Activated T-cell treated with anti-CD3 and anti-CD28 coated beads for 4 hours (primary cell): Measurements from ENCODE around the gene HACD4.

Experiments
- DNase-seq: peaks from one replicate; pipeline ENCODE4 v3.0.0-alpha.2; 2020

HACD4 gene

DNA sequence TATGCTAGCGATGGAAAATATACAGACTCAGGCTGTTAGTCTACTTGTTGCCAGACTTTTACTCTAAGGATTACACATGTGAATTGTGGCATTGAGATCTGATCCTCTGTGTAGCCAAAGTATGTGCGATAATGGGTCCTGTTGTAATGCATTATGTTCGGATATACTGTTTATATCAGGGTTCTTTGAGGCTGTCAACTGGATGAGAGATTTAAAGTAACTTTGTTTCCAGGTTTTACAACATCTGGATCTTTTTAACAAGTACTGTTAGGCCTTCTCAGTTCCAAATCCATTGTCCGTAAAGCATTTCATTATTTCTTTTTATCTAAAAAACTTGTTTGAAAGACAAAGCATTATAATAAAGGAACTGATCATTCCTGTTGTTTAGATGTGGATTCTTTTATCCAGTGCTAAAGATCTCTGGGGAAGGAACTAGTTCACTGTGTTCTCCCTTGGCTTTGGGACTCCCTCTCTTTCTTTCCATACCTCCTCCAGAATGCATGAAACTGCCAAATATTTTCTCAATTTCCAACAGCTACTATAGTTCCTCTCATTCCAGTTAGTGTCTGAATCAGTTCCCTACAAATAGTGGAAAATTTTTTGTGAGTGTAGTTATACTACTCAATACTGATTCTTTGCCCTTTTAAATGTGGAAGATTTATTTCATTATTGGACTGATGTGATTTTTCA, 68.8 kb downstream of the HACD4 start:
- DNase-seq, result no peak

DNA sequence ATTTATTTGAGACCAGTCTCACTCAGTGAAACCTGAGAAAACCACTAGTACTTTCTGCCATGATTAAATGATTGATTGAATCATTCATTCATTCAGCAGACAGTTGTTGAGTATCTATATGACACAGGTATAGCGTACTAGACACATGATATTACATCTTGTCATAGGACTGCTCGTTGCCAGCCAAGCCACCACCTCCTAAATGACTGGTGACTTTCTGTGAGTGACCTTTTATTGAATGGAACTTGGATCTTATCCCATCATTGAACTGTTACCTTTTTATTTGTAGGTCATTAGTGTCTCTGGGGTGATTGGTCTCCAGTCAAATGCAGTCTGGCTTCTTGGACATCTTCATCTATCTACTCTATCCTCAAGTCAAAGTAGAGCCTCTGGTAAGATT, 80.7 kb downstream of the HACD4 start:
- DNase-seq, result no peak
